OCI-LY3 (cell line): ENCODE measurements around the gene GALNT14.

Experiments
- EZH2phosphoT487 ChIP-seq: fragments of 200-600 bp; shearing (Covaris generic); IDR thresholded peaks from 2 replicates; pipeline ENCODE4 v1.6.1; 2018; ENCODE audit warnings: antibody characterized with exemption, mixed run types, low read depth
- TF ChIP-seq, protein P1 (sequence below): fragments of 200-600, 300-600 bp; sonication (generic); IDR thresholded peaks from 2 replicates; pipeline ENCODE4 v1.5.1; 2014; ENCODE audit warnings: antibody characterized with exemption, low read length, low read depth

DNA sequence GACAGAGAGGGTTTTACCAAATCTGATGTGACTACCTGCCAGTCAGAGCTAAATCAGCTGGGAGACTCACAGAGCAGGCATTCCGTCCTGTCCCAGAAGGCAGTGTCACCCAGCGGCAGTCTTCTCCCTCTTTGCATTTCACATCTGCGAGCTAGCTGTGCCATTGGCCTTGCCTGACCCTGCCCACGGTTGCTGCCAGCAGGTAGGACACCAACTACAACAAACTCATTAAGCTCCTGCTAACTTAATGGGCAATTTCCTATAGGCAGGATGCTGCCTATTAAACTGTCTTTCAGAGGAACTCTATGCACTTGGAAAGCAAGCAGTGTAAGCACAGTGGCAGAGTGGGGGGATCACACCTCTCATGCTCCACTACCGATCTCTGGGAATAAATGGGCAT, 214.6 kb downstream of the GALNT14 start:
- TF ChIP-seq, protein P1, sequence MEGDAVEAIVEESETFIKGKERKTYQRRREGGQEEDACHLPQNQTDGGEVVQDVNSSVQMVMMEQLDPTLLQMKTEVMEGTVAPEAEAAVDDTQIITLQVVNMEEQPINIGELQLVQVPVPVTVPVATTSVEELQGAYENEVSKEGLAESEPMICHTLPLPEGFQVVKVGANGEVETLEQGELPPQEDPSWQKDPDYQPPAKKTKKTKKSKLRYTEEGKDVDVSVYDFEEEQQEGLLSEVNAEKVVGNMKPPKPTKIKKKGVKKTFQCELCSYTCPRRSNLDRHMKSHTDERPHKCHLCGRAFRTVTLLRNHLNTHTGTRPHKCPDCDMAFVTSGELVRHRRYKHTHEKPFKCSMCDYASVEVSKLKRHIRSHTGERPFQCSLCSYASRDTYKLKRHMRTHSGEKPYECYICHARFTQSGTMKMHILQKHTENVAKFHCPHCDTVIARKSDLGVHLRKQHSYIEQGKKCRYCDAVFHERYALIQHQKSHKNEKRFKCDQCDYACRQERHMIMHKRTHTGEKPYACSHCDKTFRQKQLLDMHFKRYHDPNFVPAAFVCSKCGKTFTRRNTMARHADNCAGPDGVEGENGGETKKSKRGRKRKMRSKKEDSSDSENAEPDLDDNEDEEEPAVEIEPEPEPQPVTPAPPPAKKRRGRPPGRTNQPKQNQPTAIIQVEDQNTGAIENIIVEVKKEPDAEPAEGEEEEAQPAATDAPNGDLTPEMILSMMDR = no peak
- no peak for TF ChIP-seq EZH2phosphoT487
